HUES6 (cell line): ENCODE results near the gene PALLD.
"Not testable (repeated sequence)": the region's sequence is repeated elsewhere in the genome, so short reads cannot be mapped to it uniquely, and the experiment has no call there.

ENCODE experiments used
- H3K27ac ChIP-seq: 2 replicates; pipeline ENCODE4 v1.7.0; 2013; ENCODE audit warnings: low read depth, mild to moderate bottlenecking, low read length, inconsistent platforms
- H3K27me3 ChIP-seq: 2 replicates; pipeline ENCODE4 v1.6.1; 2013; ENCODE audit warnings: low read length; ENCODE audit not compliant: control insufficient read depth, insufficient read depth
- H3K36me3 ChIP-seq: 2 replicates; pipeline ENCODE4 v1.6.1; 2013; ENCODE audit warnings: low read length; ENCODE audit not compliant: control insufficient read depth, insufficient read depth
- H3K4me1 ChIP-seq: 2 replicates; pipeline ENCODE4 v1.6.1; 2013; ENCODE audit warnings: low read length; ENCODE audit not compliant: control insufficient read depth, insufficient read depth
- H3K4me3 ChIP-seq: 2 replicates; pipeline ENCODE4 v1.5.1; 2013; ENCODE audit warnings: low read depth, low read length
- H3K9ac ChIP-seq: one replicate; pipeline ENCODE4 v1.6.1; 2013; ENCODE audit warnings: mild to moderate bottlenecking, low read length
- H3K9me3 ChIP-seq: 2 replicates; pipeline ENCODE4 v1.6.1; 2013; ENCODE audit warnings: low read depth, low read length; ENCODE audit not compliant: control insufficient read depth, insufficient read depth

PALLD gene

DNA sequence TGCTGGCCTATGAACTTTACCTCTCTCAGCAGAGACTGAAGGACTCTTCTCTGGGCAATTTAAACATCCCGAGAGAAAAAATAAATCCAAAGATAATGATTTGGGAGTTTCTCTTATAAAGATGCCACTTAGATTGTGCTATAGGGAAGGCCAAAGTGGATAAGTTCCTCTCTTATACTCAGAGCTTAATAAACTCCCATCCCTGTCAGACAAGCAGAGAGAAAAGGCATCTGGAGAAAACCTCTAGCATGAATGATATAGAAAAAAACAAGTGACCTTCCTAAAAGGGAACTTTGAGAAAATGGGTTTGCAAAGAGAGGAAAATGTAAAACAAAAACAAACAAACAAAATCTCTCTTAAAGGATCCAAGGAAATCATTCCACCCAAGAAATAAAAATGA is 199.4 kb downstream of the PALLD start:
- H3K27ac ChIP-seq, result no peak overlapping the region
- no peak overlapping the region for H3K4me3 ChIP-seq
- H3K4me1 ChIP-seq, result no peaks in the 10 kb centered on the region; the same call in 1 of the 2 replicates
- no peaks in the 10 kb centered on the region for H3K36me3 ChIP-seq
- no peaks in the 10 kb centered on the region for H3K9me3 ChIP-seq
- no peaks in the 10 kb centered on the region for H3K27me3 ChIP-seq
- H3K9ac ChIP-seq, result no peak overlapping the region

DNA sequence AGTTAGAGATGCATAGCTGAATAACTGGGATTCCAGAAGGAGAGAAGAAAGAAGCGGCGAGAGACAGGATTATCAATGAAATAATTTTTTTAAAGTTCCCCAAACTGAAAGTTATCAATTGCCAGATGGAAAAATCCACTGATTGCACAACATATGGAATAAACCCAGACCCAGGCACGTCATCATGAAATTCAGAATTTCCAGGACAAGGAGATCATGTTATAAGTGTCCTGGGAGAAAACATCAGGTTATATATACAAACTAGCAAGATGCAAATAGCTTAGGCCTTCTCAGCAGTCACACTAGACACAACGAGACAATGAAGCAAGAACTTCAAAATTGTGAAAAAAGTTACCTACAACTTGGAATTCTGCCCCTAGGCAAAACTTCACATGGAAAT is 200.0 kb downstream of the PALLD start:
- Histone ChIP-seq H3K4me1 (no peaks in the 10 kb centered on the region; the same call in 1 of the 2 replicates), H3K36me3 (no peaks in the 10 kb centered on the region), H3K27ac (no peak overlapping the region), H3K27me3 (no peaks in the 10 kb centered on the region), H3K9me3 (no peaks in the 10 kb centered on the region), H3K4me3 (no peak overlapping the region), H3K9ac (no peak overlapping the region)

DNA sequence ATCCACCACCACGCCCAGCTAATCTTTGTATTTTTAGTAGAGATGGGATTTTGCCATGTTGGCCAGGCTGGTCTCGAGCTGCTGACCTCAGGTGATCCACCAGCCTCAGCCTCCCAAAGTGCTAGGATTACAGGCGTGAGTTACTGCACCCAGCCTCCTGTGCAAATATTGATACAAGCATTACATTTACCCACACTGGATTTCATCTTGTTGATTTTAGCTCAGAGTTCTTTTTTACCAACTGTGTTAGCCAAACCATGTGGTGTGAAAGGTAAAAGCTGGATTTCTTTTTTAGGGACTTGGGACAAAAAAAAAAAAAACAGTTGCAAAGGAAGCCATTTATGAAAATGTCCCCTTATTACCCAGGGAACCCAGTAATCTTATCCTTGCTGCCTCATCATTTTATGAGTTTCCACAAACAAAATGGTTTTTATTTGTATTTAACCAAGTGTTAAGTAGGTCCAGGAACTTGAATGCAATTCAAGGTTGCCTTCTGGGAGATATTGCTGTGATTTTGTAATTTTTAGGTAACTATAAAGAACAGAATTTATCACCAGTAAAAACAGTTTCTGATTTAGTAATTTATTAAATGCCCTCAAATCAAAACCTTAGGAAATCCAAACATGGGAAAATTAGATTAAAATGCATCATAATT is 202.5 kb downstream of the PALLD start:
- Histone ChIP-seq H3K27me3 (no peaks in the 10 kb centered on the region), H3K9ac (no peak overlapping the region), H3K4me3 (no peak overlapping the region), H3K9me3 (no peaks in the 10 kb centered on the region), H3K4me1 (no peaks in the 10 kb centered on the region), H3K27ac (no peak overlapping the region), H3K36me3 (no peaks in the 10 kb centered on the region)

DNA sequence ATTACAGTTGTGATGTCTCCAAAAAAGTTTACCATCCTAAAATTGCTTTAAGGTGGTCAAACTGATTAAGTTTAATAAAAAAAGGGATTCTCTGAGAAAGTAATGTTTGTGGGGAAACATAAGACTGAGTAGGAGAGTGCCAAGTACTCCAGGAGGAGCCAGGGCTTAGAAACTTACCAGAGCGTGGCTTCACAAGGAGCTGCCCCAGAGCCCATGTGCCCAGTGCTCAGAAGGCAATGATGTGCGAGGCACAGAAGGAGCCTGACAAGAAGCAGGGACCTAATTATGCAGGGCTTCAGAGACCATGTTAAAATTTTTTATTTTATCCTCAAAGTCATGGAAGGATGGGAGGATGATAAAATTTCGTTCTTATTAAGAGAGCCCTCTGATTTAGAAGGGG is 204.2 kb downstream of the PALLD start:
- H3K36me3 ChIP-seq, result no peaks in the 10 kb centered on the region
- no peak overlapping the region for H3K4me3 ChIP-seq
- H3K4me1 ChIP-seq, result no peaks in the 10 kb centered on the region
- H3K9ac ChIP-seq, result no peak overlapping the region
- no peak overlapping the region for H3K27ac ChIP-seq
- no peaks in the 10 kb centered on the region for H3K9me3 ChIP-seq
- H3K27me3 ChIP-seq, result no peaks in the 10 kb centered on the region

DNA sequence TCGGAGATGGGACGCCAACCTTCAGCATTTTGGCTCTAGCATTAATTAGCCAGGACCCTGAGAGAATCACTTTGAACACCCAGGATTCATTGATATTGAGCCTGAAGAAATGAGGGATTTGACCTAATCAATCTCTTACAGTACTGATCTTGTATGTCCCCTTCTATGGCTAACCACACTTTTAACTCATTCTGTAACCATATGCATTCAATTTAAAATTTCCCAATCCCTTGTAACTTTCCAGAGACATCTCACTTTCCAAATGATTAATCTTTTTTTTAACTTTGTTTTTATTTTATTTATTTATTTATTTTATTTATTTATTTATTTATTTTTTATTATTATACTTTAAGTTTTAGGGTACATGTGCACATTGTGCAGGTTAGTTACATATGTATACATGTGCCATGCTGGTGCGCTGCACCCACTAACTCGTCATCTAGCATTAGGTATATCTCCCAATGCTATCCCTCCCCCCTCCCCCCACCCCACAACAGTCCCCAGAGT is 205.8 kb downstream of the PALLD start:
- not testable (repeated sequence) for H3K27me3 ChIP-seq, H3K4me1 ChIP-seq, H3K9ac ChIP-seq, H3K27ac ChIP-seq, H3K4me3 ChIP-seq, H3K9me3 ChIP-seq, H3K36me3 ChIP-seq

DNA sequence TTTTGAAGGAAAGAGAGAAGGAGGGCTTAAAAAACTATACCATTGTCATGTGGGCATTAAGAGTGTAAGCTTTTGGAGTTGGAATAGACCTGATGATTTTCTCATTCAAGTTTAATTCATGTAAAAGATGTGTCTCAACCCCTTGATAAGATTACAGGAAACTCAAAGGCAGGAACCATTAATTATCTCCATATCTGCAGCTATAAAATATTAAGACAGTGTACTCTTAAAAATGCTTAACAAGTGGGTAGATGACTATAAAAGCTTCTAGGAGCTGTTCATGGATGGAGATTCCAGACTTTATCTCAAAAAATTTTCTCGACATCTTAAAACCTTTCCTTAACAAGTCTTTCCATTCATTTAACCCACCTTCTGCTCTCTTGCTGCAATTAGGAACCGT is 208.3 kb downstream of the PALLD start:
- no peak overlapping the region for H3K4me3 ChIP-seq
- H3K27ac ChIP-seq, result no peak overlapping the region
- H3K9ac ChIP-seq, result no peak overlapping the region
- H3K4me1 ChIP-seq, result no peaks in the 10 kb centered on the region
- H3K27me3 ChIP-seq, result no peaks in the 10 kb centered on the region
- no peaks in the 10 kb centered on the region for H3K36me3 ChIP-seq
- H3K9me3 ChIP-seq, result no peaks in the 10 kb centered on the region

DNA sequence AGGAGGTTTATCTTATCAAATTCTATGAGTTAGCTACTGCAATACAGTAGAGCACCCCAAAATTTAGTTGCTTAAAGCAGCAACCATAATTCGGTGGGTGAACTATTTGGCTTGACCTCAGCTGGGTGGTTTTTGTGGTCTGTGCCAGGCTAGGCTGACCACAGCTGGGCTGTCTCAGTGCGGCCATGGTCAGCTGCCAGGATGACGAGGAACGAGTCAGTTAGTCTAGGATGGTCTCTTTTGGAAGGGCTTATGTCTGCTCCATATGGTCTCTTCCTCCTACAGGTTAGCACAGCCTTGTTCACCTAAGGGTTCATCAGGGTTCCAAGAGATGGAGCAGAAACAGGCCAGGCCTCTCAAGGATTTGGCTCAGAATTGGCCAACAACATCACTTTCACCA is 210.4 kb downstream of the PALLD start:
- Histone ChIP-seq H3K9me3 (no peaks in the 10 kb centered on the region), H3K4me3 (no peak overlapping the region), H3K9ac (no peak overlapping the region), H3K27ac (no peak overlapping the region), H3K27me3 (no peaks in the 10 kb centered on the region), H3K36me3 (no peaks in the 10 kb centered on the region), H3K4me1 (no peaks in the 10 kb centered on the region)

DNA sequence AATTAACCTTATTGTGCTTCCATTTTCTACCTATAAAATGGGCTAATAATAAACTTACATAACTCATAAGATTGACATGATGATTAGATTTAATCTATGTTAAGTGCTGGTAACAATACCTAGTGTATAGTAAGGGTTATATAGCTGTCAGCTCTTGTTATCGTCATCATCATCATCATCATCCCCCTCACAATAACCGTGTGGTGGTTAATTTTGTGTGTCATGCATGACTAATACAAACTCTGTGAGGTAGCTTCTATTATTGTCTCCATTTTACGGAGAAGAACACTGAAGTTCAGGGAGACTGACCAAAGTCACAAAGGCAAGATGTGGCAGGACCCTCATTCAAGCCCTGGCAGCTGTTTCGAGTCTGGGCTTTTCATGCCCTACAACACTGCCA is 211.3 kb downstream of the PALLD start:
- H3K4me3 ChIP-seq, result no peak overlapping the region
- H3K4me1 ChIP-seq, result no peaks in the 10 kb centered on the region
- no peak overlapping the region for H3K27ac ChIP-seq
- no peak overlapping the region for H3K9ac ChIP-seq
- H3K27me3 ChIP-seq, result no peaks in the 10 kb centered on the region
- H3K36me3 ChIP-seq, result no peaks in the 10 kb centered on the region
- H3K9me3 ChIP-seq, result no peaks in the 10 kb centered on the region

DNA sequence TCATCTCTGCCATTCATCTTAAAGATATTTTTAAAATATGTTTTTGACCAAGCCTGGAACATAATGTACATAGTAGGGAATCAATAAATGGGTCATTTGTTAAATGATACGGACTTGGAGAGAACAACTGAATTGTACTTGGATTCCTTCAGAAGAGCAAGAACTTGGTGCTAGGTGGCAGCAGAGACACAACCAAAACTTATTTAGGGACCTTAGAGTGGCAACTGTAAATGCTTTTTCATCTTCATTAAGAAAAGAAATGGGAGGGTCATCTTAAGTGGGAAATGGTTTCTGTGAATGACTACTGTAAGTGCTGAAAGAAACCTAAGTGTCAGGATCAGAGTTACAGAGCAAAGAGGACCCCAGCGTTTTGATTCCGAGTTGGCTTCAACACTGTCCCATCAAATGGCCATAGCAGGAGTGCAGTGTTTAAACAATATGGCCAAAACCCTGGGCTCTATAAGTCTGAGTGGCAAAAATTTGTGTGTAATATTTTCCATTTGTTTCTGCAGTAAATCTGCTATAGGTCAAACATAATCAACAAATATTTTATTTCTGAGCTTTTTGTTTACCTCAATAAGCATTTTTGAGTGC is 213.6 kb downstream of the PALLD start:
- Histone ChIP-seq H3K9me3 (no peaks in the 10 kb centered on the region), H3K27ac (no peak overlapping the region), H3K4me1 (no peaks in the 10 kb centered on the region), H3K27me3 (no peaks in the 10 kb centered on the region), H3K9ac (no peak overlapping the region), H3K36me3 (no peaks in the 10 kb centered on the region), H3K4me3 (no peak overlapping the region)

DNA sequence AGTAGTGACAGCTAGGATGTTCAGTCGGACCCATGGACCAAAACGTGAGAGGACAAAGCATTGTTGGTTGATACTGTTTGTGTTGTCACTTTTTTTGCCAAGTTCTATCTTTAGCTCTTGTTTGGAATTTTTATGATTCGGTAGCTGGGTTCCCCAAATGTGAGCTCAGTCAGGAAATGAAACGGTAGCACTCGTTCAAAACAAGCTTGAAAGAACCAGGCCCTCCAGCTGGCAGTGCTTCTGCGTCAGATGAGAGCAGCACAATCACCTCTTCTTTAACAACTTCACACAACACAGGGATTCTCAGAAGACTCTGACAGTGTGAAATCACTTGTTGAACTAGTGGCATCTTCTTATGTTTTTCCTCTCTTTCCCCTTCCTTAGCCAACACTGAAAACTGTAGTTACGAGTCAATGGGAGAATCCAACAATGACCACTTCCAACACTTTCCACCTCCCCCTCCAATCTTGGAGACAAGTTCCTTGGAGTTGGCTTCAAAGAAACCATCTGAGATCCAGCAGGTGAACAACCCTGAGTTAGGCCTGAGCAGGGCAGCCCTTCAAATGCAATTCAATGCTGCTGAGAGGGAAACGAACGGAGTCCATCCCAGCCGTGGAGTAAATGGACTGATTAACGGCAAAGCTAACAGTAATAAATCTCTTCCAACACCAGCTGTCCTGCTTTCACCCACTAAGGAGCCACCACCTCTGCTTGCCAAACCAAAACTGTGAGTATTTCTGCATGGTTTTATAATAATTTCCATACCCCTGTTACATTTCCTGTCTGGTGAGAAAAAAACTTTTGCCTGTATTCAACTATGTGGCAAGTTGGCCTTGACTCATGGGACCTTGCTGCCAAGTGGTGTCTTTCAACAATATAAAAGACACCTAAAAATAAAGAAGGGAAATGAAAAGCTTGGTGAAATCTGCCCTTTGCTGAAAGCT is 214.6 kb downstream of the PALLD start:
- no peak overlapping the region for H3K9ac ChIP-seq
- no peak overlapping the region for H3K4me3 ChIP-seq
- no peaks in the 10 kb centered on the region for H3K36me3 ChIP-seq
- no peak overlapping the region for H3K27ac ChIP-seq
- peaks cover 7% of the 10 kb centered on the region for H3K4me1 ChIP-seq
- H3K9me3 ChIP-seq, result no peaks in the 10 kb centered on the region
- no peaks in the 10 kb centered on the region for H3K27me3 ChIP-seq

DNA sequence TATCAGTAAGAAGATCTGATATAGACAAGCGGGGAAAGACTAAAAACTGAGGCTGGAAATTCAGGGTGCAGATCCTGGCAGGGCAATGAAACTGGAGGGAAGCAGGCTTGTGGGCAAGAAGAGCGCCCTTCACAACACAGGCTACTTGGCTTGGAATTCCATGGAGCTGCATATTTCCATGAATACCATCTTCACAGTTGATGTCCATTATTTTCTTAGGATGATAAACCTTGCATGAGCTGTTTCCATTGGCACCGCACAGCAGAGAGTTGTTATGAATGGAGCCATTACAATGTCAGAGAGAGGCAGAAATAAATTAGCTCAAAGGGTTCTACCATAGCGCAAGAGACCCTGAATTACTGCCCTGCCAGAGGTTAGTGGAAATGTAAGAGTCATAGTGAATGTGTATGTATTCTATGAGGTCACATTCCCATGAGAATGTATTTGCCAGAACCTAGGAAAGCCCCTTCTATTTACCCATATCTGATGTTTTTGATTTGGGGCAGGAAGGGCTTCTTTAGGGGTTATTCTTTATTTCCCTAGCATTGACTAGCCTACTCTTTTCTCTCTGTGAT is 215.6 kb downstream of the PALLD start:
- Histone ChIP-seq H3K27ac (no peak overlapping the region), H3K27me3 (no peaks in the 10 kb centered on the region), H3K4me3 (no peak overlapping the region), H3K36me3 (no peaks in the 10 kb centered on the region), H3K9me3 (no peaks in the 10 kb centered on the region), H3K9ac (no peak overlapping the region), H3K4me1 (peaks cover 13% of the 10 kb centered on the region)
